HG03159 (cell line): ENCODE data around the gene FGR.
A peak's percentile ranks its signal among the peaks of the same experiment; 100 is the strongest.
"Not testable (repeated sequence)": the region's sequence is repeated elsewhere in the genome, so short reads cannot be mapped to it uniquely, and the experiment has no call there.

Experiments used
- ATAC-seq: cut with Tn5 transposase; IDR thresholded peaks from one replicate; pipeline ENCODE4 v1.9.1; 2021; ENCODE audit warnings: mild to moderate bottlenecking, moderate library complexity; ENCODE audit not compliant: unreplicated experiment

Gene FGR

DNA sequence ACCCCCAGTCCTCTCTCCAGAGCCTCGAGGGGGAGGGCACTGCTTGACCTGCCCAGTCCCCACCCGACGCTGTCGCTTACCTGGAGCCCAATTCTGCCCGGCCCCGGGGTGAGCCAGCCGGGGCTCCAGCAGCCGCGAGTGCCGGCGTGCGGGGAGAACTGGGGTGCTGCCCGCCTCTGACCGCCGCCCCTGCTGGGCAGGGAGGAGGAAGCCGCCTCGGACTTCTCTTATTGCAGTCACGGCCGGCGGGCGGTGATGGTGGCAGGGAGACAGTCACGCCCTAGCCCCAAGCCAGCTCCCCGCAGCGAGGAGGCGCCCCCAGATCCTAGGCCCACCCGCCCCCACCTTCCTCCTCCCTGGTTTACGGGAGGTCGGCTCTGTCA lies at the start of gene FGR:
Gene FGR (minus strand): TSS at position 201 of the 383 bp plus-strand sequence. CDS start 11,269 bp downstream, outside the sequence.
- ATAC-seq = no peak

DNA sequence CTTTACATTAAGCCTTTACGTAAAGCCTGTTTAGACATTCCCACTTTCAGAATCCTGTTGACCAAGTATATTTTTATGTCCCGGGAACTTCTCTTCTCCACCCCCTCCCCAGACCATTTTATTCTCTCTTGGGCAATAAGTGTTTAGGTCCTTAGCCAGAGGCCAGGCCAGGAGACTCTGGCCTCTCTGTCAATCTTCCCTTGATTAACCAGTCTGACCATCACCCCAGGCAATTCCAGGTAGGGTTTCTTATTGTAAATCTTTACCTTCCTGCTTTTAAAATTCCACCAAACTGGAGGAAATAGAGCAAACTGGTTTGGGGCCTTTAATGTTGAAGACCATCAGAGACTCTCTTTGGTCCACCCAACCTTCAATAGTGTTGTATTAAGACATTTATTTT lies 49.2 kb upstream of the FGR start:
- ATAC-seq = no peak

DNA sequence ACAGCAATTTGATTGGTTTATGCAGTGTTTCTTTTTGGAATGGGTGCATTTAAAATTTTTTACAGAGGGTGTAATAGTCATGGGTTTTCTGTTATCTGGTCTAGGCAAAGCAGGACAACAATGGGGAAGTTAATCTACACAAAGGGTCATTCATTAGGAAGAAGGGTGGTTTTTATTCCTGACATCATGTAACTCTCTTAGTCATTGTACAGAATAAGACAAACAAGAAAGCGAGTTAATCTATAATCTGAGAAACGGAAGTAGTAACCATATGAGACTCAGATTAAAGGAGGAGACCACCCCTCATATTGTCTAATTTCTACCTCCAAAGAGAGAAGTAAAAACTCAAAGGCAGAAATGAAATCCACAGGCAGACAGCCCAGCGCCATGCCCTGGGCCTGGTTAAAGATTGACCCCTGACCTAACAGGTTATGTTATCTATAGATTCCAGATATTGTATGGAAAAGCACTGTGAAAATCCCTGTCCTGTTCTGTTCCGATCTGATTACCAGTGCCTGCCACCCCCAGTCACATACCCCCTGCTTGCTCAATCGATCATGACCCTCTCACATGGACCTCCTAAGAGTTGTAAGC lies 47.5 kb upstream of the FGR start:
- ATAC-seq = no peak

DNA sequence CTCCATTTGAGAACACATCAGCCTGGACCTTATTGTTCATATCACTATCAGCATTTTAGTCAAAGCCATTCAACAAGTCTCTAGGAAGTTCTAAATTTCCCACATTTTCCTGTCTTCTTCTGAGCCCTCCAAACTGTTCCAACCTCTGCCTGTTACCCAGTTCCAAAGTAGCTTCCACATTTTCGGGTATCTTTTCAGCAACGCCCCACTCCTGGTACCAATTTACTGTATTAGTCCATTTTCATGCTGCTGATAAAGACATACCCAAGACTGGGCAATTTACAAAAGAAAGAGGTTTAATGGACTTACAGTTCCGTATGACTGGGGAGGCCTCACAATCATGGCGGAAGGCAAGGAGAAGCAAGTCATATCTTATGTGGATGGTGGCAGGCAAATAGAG lies 46.6 kb upstream of the FGR start:
- ATAC-seq = not testable (repeated sequence)

DNA sequence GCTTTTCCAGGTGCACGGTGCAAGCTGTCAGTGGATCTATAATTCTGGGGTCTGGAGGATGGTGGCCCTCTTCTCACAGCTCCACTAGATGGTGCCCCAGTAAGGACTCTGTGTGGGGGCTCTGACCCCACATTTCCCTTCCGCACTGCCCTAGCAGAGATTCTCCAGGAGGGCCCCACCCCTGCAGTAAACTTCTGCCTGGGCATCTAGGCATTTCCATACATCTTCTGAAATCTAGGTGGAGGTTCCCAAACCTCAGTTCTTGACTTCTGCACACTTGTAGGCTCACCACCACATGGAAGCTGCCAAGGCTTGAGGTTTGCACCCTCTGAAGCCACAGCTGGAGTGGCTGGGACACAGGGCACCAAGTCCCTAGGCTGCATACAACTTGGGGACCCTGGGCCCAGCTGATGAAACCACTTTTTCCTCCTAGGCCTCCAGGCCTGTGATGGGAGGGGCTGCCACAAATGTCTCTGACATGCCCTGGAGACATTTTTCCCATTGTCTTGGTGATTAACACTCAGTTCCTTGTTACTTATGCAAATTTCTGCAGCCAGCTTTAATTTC lies 45.3 kb upstream of the FGR start:
- ATAC-seq = not testable (repeated sequence)

DNA sequence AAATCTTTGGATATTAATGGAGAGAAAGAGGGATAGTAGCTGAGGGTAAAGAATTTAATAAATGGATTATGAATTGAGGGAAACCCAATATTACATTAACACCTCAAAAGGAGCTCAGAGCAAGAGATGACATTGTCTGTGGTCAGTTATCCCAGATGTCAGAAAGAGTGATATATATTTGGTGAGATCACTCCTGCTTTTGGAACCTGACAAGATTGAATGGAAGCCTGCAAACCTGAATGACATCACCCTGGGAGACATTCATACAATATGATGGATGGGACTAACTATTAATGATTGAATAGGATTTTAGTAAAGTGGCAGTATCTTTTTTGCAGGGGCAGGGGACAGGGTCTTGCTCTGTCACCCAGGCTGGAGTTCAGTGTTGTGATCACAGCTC lies 43.8 kb upstream of the FGR start:
- no peak for ATAC-seq

DNA sequence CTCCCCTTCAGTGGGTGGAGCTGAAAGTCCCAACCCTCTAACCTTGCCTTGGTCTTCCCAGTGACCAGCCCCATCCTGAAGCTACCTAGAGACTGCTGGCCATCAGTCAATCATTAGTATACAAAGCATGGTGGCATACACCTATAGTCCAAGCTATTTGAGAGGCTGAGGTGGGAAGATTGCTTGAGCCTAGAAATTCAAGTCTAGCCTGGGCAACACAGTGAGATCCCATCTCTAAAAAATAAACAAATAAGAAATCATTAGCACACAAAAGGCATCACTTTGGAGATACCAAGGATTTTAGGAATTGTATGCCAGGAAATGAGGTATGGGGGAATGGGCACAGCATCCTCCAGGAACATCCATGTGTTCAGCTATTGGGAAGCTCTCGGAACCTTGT lies 41.4 kb upstream of the FGR start:
- ATAC-seq = no peak

DNA sequence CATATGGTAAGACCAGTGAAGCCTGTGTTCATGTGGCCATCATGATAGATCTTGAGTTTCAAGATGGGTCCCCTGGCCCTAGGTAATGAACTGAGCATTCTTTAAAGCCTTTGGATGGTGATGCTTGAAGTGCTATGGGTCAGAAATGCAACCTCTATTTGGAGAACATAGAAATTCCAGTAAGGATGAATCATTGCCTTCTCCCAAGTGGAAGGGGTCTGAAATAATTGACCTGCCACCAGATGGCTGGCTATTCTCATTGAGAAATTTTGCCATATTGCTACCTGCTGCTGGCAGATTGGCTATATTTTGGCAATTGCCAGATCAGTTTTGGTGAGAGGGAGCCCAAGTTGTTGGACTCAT lies 37.7 kb upstream of the FGR start:
- ATAC-seq = no peak

- ATAC-seq = peak; percentile 79
Observed at GRCh38 chr1:27671964-27672749, 37.2 kb upstream of the FGR start, which contains the start of gene IFI6. TSS of gene IFI6 (minus strand) at chr1:27672192. CDS start at chr1:27669314, 2,878 bp downstream.

DNA sequence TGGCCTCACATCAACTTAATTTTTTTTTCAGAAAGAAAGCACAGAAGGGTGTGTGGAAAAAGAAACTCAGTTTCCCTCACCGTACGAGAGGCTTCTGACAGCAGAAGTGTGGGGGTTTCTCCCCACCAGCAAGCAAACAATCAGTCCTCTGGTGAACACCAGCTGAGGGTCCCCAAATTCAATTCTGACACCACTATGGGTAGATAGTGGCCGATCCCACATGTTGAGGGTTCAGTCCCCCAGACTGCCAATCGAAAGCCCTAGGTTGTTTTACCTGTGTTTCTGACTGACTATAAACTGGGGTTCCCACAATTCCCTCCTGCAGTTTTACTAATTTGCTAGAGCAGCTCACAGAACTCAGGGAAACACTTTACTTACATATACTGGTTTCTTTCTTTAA lies 34.9 kb upstream of the FGR start:
- ATAC-seq = no peak

DNA sequence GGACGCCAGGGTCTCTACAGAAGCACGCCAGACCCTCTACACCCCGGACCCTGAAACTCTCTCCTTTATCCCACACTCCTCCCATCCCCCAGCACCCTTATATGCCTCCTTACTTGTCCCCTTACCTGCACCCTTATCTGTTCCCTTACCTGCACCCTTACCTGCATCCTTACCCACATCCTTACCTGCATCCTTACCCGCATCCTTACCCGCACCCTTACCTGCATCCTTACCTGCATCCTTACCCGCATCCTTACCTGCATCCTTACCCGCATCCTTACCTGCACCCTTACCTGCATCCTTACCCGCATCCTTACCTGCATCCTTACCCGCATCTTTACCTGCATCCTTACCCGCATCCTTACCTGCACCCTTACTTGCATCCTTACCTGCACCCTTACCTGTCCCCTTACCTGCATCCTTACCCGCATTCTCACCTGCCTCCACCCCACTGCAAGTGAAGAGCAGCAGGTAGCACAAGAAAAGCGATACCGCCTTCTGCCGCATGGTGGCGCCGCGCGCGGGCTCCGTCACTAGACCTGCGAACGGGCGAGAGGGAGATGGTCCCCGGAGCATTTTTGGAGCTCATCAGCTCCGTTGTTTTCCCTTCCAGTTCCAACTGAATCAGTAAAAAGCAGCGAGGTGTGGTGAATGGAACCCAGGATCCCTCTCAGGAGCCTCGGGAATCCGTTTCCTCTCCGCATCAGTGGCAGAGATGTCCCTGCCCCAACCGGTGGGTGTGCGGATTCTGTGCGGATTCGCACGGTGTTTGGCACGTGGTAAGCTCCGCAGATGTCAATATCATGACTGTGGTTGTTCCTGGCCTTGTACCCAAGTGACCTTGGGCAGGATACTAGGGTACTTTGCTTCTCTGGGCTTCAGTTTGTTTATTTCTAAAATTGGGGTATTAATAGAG lies 34.1 kb upstream of the FGR start:
- ATAC-seq = no peak

DNA sequence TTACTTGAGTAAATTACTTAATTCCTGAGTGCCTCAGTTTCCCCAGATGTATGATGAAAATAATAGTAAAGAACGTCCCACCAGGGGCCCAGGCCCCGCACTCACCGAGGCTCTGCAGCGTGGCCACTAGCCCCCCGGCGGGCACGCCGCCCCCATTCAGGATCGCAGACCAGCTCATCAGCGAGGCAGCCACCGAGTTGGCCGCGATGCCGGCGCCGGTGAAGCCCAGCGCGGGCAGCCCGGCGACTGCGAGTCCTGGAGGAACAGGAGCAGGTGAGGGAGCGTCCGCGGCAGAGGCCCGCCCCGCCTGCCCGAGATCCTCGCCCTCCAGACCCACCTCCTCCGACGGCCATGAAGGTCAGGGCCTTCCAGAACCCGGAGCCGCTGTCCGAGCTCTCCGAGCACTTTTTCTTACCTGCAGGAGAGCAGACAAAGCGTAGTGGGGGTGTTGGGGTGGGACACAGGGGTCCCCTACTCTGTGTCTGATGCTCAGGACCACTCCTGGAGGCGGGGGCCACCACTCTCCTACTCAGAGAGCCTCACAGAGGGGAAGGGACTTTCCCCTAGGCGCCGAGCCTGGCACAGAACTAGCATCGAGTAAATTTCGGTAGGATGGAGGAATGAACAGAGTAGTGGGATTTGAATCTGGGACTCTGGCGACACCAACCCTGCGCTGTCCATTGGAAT lies 33.3 kb upstream of the FGR start:
- ATAC-seq = no peak

DNA sequence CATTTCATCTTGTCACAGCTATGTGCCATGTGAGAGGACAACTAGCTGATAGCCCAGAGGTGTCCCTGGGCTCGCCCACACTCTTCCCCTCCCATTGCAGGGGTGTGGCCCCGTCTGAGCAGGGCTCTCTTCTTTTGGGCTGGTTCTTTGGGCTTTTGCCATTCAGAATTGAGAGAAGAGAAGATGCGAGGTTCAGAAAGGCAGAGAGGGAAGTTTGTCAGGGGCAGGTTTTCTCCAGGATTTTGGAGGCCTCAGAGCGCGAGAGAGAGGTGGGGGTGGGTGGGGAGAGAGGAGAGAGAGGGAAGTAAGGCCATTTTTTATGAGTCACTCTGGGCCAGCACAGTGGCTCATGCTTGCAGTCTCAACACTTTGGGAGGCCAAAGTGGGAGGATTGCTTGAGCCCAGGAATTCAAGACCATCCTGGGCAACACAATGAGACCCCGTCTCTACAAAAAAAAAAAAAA lies 31.8 kb upstream of the FGR start:
- no peak for ATAC-seq

DNA sequence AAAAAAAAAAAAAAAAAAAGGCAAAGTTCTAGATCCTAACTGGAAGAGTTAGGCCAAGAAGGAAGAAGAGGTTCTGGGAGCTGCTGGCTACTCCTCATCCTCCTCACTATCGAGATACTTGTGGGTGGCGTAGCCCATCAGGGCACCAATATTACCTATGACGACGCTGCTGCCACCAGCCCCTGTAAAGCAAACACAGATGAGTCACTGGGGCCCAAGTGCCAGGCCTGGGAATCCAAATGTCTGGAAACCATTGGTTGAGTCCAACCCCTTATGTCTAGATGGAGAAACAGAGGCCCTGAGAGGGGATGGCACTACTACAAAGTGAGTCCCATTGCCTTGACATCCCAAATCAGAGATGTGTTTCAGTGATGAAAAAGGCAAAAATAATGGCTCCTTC lies 31.3 kb upstream of the FGR start:
- ATAC-seq = no peak

DNA sequence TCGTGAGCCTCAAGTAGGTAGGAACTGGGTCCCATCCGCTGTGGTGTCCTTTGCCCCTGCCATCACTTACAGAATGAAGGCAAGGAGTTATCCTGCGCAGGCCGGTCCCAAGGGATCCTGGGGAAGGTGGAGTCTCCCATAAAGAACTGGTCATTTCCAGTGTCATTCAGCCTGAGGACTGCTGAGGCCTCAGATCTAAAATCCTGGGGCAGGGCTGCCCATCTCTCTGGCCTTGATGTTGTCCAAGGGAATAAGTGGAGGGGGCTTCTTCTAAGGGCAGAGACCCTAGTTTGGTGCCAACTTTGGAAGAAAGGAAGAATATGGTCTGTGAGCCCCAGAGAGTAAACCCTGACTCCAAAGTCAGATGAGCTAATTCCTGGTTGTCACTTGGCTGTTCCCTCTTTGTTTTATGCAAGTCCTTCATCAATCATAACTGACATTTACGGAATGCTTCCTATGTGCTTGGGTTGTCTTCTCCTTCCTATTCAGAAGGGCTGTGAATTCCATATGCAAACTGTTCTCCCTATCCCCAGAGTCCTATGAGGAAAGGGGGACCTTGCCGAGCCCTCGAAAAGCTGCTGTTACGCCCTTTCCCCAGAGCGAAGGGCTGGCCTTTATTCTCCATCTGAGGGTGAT lies 30.1 kb upstream of the FGR start:
- no peak for ATAC-seq

GRCh38 chr1:27664291-27664690 lies 29.3 kb upstream of the FGR start:
- no peak for ATAC-seq

DNA sequence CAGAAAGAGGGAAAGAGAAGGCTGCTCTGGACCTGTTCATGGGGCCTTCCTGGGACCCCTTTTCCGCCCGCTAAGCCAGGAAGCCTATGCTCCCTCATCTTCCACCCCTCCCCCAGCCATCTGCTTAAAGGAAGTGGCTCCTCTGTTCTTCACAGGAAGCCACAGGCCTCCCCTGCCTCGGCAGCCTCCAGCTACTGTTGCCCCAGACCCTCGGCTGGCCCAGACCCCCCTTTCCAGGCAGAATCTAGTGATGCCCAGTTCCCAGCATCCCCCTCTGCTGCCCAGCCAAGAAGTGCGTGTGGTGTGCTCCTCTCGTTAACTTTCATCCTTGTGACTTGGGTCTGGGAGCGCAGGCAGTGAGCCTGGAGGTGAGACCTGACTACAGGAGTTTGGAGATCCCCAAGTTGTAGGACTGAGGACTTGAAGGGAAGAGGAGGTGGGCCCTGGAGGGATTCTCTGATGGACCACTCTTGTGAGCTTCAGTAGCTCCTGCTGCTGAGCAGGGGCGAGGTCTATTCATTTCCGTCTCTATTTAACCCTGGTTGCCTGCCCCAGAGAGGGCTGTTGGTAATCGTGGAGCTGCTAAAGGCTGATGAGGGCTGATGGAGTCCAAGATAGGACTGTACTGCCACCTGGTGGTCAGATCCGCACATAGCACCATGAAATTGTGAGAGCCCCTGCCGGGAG lies 27.9 kb upstream of the FGR start:
- peak; percentile 50 for ATAC-seq

DNA sequence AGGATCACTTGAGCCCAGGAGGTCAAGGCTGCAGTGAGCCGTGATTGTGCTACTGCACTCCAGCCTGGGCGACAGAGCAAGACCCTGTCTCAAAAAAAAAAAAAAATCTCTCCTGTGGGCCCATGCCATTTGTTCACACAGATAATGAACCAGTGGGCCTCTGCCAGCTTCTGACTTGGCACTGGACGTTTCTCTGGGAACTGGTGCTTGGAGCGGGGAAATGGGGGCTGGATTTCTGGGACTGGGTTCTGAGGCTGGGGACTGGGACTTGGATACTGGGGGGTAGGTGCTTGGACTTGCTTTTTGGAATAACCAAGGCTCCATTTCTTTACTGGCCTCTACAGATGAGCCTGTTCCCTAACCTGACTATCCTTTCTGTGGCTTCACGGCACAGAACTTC lies 27.3 kb upstream of the FGR start:
- no peak for ATAC-seq

GRCh38 chr1:27661412-27662075 lies 26.6 kb upstream of the FGR start:
- ATAC-seq = no peak
